Thyroid gland (tissue), 4 donors: ENCODE results near the gene KDR.

Experiments
- POLR2A ChIP-seq, 2 donors: fragments of 450-650 bp; IDR thresholded peaks; one replicate each; pipeline ENCODE4 v1.6.1; 2017; ENCODE audit warnings: antibody characterized with exemption in 2 of 2, mild to moderate bottlenecking in 2 of 2, moderate library complexity in 1 of 2
- TF ChIP-seq, protein P1 (sequence below), 6 experiments: fragments of 200-600 bp in 3 of 6; fragments of 450-650 bp in 3 of 6; sonication (generic) in 3 of 6; IDR thresholded peaks; one replicate each; pipeline ENCODE4 v1.5.1; 2016 to 2019; ENCODE audit warnings: antibody characterized with exemption in 6 of 6, mild to moderate bottlenecking in 2 of 6, inconsistent platforms in 1 of 6, moderate library complexity in 1 of 6

DNA sequence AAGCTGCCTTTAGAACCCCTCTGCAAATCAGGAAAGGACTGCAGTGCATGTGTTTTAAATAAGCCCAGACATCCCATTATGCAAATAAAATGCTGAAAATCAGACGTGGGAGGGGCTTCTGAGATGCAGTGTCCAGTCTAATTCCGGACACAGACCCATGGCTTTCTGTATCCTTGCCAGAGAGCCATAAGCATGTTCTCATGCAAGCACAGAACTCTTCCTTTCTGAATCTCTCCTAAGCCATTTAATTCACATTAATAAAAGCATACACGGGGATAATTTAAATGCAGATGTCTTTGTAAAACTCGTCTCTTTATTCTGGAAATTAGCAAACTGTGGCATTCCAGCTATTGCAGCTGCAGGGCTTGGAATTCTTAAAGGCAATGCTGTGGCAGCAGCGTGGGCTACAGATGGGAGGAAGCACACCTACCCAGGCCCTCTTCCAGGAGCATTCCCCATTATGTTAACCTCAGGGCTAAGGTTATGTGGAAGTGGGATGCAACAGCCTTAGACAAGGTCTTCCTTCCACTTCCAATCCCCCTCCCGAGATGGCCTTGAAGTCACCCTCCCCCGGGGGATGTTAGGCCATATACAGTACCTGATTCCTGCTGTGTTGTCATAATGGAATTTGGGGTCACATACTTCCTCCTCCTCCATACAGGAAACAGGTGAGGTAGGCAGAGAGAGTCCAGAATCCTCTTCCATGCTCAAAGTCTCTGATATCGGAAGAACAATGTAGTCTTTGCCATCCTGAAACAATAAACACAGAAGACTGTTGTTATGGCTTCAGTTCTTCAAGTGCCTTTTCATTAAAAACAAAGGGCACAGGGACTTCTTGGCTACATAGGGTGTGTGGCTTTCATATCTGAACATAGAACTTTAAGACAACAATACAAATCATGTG, 38.1 kb downstream of the KDR start:
- no peak for TF ChIP-seq POLR2A (IDR thresholded peaks at IDR 0.05)
- TF ChIP-seq, protein P1, sequence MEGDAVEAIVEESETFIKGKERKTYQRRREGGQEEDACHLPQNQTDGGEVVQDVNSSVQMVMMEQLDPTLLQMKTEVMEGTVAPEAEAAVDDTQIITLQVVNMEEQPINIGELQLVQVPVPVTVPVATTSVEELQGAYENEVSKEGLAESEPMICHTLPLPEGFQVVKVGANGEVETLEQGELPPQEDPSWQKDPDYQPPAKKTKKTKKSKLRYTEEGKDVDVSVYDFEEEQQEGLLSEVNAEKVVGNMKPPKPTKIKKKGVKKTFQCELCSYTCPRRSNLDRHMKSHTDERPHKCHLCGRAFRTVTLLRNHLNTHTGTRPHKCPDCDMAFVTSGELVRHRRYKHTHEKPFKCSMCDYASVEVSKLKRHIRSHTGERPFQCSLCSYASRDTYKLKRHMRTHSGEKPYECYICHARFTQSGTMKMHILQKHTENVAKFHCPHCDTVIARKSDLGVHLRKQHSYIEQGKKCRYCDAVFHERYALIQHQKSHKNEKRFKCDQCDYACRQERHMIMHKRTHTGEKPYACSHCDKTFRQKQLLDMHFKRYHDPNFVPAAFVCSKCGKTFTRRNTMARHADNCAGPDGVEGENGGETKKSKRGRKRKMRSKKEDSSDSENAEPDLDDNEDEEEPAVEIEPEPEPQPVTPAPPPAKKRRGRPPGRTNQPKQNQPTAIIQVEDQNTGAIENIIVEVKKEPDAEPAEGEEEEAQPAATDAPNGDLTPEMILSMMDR (IDR thresholded peaks at IDR 0.05) = no peak
